Fibroblast of skin of right biceps (primary cell): ENCODE data around the gene WNT7B.
A peak's percentile ranks its signal among the peaks of the same experiment; 100 is the strongest.

Experiments used
- DNase-seq: peaks from one replicate; pipeline ENCODE4 v3.0.0-alpha.2; 2013

Gene WNT7B

DNA sequence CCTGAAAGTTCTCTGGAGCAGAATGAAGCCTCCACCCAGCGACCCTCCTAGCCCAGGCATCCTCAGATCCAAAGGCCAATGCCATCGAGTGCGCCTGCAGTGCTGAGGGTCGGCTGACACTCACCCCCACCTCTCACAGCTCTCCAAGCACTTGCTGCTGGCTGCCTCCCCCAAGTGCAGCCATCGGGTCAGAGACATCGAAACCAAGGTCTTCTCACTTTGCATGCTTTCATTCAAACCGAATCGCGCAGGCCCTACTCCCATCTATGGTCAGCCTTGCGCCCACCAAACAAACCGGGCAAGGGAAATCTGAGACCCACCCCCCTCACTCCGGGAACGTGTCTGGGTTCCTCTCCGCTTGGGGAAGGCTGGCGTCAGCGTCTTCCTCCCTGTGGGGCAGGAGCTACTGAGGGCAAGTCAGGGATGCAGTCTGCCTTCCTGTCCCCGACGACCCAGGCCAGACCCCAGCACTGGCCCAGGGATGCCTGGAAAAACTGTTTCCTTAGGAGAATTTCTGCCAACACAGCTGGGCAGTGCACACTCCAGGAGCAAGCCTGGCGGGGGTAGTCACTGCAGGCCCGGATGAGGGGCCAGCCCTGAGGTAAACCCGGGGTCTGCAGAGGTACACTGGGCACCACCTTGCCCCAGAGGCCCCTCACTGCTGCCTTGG is 7.0 kb downstream of the WNT7B start:
- no peak for DNase-seq

DNA sequence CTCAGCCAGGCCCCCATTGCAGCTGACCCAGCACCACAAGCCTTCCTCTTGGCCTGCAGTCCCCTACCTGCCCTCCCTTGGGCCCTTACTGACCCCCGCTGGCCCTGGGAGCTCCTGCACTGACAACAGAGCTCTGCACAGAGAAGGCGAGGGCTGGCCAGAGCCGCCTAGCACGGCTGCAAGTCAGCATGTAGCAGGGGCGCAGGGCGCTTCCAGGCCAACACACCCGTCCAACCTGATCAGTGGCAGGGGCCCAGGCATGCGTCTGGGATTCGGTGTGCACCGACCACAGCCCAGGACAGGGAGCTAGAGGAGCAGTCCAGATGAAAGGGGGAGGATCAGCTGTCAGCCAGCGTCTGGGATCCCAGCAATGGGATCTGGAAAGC is 7.6 kb downstream of the WNT7B start:
- no peak for DNase-seq

DNA sequence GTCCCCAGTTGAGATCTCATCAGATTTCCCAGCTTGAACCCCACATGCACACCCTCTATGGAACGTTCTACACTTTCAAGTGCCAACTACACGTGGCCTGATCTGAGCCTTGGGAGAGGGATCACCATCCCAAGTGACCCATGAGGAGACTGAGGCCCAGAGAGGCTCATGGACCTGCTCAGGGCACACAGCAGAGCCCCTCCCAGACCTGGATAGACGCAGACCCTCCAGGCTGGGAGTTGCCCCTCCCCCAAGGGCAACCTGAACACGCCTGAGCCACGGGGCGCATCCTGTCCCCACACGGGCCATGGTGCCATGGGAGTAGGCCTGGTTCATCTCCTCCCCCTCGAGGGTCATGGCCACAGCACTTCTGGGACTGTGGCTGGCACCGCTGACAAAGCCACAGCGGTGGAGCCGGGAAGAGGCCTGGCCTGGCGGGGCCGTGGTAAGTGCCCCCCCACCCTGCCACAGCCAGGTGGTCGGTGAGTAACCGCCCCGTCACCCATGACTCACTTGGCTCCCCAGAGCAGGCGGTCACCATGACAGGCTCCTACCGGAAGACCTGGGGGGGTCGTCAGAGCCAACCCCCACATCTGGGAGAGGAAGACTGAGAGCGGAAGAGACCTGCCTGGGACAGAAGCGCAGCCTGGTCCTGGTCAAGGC is 8.1 kb downstream of the WNT7B start:
- peak; percentile 90 for DNase-seq

DNA sequence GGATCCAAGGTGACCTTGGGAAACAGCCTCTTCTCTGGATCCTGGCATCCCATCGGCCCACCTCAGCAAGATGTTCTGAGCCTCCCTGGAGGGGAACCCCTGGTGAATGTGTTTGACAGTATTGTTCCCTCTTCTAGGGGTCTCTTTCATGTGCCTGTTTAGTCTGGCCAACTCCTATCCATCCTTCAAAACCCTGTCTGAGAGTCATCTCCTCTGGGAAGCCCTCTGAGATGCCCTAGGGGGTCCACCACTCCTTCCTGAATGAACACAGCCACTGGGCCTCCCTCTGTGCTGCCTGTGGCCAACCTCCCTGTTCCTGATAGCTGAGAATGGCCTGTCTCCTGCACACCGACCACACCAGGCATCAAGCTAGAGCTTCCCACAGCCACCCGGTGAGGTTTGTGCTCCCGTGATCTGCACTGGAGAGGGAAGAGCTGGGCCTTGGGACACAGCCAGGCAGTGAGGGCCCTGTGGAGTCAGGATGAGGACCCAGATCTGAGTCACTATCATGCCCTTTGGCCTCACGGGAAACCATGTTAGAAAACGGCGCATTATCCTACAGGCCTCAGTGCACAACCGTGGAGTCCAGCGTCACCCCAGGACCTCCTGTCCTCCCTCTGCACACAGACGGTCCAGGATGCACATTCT is 8.8 kb downstream of the WNT7B start:
- peak; percentile 46 for DNase-seq

DNA sequence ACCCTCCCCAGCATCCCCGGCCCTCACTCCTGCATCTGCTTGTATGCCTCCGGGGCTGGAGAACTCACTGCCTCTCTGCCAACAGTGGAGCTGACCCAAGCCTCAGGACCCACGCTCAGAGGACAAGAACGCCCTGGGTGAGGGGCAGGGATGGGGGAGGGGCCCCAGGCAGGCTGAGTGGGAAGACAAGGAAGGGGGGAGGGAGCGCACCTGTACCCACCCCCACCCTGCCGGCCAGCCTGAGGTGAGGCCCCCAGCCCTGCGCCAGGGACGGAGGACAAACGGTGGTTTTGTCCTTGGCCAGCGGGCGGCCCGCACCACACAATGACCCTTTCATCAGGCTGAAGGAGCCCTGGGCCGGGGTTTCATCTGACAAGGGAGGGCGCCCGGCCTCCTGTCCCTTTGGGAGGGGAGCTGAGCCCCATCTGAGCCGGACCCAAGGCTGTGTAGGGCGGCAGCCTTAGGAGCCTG is 10.0 kb downstream of the WNT7B start:
- no peak for DNase-seq

DNA sequence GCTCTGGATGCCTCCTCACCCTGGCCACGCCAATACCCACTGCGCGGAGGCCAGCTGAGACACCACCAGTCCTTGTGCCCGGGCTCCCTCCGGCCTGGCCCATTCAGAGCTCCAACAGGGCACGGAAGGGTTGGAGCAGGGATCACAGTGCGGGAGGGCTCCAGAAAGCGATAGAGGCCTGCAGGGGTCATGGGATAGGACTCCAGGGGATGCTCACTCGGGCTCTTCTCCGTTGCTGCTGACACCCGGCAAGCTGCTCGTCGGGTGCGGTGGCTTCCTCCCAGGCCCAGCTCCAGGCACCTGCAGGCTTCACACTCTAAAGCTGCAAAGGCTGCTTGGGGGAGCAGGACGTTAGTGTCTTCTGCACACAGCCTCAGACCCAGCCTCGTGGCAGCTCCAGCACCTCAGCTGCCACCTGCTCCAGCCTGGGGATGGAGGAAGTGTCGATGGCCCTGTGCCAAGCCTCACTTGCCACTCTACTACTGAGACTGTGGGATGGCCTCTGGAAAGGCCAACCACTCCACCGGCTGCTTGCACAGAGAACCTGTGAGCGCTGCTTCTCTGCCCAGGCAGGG is 10.6 kb downstream of the WNT7B start:
- no peak for DNase-seq

DNA sequence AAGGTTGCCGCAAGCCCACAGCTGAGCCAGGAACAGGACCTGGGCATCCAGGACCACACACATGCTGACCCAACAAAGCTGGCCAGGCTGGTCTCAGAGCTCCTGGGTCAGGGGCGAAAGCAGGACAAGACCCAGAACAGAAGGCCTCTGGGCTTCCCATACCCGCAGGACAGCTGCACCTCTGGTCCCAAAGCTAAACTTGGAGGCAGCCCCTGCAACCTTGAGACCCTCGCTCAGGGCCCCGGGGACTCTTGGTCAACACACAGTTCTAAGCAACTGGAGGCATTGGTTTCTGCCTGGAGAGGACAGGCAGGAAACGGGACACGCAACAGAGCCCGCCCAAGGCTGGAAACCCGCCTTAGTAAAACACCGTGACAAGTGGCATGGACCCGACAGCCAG is 11.4 kb downstream of the WNT7B start:
- no peak for DNase-seq

DNA sequence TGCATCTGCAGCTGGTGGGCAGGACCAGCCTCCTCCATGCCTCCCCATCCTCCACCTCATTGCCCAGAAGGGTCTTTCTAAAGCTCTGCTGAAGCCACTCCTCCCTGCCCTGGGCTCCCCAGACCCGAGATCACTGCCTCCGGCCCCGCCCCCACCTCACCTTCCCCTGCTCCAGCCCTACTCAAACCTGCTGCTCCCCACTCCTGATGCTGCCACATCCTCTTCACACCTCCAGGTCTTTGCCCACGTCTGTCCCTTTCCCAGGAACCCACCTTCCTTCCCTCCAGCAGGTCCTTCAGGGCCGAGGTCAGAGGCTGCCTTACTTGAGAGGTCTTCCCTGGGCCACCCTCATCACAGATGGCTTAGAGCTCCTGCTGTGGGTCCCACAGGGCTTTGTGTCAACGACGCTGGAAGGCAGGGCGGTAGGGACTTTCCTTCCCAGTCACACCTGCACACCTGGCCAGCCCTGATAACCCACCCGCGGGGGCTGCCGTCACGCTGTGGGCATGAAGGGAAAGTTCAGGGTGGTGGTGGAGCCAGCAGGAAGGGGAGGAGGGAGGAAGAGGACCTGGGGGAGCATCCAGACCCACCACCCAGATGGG is 11.9 kb downstream of the WNT7B start:
- no peak for DNase-seq

DNA sequence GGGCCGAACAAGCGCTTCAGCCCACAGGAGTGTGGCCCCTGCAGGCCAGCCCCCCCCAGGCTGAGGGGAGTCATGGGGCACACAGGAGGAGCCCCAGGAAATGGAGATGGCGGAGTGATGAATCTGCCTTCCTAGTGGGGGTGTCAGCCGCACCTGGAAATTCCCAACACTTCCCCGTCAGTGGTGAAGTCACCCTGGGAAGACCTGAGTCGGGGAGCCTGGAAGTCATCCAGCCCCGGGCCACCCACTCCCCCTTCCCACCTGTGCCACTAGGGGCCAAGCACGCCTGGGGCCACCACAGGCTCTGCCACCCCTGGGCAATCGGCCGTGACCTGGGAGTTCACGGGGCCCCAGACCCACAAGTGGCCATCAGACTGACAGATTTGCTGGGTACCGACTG is 12.6 kb downstream of the WNT7B start:
- no peak for DNase-seq

DNA sequence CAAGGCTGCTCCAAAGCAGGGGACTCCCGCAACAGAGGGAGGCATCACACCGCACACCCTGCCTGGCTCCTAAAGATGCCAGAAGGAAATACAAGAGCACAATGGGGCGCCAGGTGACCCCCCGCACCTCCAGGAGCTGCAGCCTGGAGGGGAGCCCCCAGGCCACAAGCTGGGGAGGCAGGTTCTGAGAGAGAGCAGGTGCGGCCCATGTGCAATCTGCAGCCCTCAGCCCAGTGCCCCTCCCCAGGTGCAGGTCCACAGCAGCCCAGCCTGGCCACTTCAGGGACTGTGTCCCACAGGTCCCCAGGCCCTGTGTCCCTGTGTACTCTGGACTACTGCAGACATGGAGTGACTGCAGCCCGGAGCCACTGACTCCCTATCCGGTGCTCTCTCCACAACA is 13.1 kb downstream of the WNT7B start:
- no peak for DNase-seq

DNA sequence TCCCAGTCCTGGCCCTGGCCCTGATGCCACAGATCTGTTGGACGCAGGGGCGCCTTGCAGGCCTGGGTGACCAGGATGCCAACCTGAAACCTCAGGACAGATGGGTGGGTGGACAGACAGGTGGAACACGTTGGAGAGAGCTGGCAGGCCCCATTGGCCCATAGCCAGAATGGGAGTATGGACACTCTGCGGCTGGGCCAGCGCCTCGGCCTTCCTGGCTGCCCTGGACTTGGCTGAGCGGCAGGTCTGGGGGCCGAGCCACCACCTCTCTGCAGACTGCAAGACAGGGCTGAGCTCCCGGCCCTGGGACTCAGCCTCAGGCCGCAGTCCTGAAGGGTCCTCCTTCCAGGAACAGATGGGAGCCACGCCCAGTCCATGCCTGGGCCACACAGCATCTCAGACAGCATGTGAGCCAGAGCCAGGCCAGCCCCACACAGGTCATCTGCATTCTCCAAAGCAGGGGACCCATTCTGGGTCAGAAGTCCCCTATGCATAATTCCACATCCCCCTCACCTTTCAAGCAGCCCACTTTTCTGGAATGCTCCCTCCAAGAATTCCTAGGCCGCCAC is 14.1 kb downstream of the WNT7B start:
- DNase-seq = no peak

DNA sequence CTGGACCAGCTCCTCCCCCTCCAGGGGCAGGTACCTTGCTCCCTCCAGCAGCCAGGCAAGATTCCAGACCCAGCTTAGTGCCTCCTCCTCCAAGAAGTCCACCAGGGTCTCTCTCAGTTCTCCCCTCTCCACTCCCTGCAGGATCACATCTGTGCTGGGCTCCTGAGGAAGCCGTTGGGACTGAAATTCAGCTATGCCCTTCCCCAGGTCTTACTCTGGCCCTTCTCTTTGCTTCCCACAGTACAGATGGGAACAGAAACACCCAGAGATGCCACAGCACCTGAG is 14.6 kb downstream of the WNT7B start:
- no peak for DNase-seq

DNA sequence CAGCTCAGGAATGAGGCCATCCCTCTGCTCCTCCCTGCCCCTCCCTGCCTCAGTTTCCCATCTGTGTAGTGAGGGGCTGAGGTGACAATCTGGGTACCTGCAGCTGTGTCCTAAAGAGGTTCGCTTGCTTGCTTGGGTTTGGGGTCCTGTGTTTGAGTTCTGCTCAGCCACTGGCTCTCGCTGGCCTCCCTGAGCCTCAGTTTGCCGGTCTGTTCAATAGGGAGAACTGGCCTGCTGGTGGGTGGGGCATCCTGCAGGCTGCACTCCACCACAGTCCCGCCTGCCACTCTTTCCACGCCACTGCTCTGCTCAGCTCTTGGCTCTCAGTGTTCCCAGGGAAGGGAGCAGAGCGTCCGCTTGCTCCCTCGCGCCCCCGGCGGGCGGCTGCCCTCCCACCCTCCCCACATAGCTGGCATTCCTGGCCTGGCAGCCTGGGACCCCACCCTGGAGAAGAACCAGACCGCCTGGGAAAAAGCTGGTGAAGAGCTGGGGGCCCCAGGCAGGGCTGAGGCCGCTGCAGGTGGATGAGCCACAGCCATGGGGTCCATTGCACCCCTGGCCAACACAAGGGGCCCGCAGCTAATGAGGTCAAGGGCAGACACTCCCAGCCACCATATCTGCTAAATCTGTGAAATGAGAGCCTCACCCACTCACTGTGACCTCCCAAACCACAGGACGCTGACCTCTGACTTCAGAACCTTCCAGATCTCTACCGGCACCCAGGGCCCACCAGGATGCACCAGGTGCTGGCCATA is 15.1 kb downstream of the WNT7B start:
- DNase-seq = no peak

DNA sequence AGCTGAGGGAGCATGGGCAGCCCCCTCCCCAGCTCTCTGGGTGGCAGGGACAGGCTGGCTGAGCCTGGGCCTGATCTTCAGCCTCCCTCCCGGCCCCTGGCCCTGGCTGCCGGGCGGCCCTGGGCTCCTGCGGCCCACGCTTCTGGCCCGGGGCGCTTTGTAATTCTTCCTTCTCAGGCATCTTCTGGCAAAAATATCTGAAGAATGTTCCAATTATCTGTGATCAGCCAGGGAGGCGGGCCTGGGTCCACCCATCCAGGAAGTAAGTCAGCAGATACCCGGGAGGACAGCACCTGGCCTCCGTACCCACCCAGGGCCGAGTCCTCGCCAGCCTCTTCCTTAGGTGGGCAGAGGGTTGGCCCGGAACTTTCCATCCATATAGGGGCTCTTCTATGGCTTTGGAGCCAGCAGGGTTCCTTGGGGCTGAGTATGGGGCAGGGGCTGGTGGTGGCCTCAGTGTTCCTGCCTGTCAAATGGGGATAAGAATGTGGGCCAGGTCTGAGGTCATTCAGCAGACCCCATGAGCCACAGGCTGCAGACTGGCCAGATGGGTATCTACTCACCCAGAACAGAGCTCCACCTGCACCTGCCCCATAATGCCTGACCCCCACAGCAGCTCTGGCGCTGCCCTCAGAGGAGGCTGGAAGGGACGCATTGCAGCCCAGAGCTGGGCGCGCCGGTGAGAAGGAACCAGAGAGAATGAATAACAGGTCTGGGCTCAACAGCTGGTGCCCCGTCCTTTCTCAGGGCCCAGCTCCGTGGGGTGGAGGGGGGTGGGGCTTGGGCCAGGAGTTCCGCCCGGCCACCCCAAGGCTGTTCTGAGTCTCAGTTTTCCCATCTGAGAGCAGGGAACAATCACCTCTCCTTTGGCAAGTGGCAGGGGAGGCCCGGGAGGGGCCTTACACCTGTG is 16.2 kb downstream of the WNT7B start:
- peak; percentile 22 for DNase-seq

DNA sequence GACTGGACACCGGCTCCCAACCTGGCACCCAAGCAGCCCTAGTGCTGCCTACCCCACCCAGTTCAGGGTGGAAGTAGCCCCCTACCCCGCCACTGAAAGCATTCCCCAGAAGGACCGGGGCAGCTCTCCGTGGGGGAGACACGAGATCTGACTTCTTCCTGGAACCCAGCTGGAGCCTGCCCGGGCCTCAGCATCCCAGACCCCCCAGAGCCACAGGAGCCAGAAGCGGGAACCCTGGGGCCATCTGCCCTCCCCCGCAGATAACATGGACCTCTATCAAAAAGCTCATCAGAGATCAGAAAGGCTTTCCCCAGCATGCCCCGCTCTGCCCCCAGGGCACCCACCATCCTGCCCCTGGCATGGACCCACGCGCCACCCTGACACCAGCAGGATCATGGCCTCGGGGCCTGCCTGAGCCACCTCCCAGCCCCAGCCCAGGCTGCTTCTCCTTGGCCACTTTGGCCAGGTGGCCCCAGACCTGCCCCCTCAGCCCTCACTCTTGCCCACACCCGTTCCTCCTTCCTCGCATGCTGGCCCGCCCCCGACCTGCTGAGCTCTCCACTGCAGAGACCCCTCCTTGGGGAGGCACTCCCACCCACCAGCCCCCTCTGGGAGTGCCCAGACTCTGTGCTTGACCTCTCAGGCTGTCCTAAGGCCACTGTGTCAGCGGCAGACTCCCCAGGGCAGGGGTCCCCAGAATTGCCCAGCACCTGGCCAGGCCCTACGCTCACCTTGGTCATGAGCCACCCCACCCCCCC is 17.1 kb downstream of the WNT7B start:
- DNase-seq = no peak

DNA sequence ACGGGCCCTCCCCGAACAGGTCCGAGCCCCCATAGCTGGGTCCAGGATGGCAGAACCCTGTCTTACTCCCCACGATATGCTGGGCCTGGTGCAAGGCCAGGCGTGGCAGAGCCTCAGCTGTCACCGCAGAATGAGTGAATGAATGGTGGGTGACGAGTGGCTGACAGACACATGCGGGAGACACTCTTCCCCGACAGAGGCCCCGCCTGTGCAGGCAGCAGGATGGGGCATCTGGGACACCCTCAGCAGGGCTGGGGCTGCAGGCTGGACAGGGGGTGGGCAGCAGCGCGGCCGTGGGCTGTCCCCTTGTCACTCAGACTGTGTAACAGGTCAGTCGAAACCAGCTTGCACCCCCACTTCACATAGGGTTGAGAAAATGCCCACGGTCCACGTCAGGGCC is 18.0 kb downstream of the WNT7B start:
- no peak for DNase-seq

DNA sequence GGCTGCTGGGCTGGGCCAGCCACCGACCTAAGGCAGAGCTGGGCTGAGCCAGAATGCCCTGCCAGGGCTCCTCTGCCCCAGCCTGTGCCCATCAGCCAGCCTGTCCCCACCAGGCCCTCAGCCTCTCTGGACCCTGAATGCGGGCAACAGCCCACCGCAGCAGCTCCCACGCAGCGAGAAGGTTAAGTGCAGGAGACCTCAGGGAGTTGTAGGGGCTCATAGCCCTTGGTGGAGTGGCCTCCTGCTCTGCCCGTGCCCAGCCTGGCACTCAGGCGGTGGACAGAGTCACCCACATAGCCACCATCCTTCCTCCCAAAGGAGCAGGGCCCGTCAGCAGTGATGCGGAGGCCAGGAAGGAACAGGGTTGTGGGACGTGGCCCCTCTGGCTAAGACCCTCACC is 19.1 kb downstream of the WNT7B start:
- no peak for DNase-seq

DNA sequence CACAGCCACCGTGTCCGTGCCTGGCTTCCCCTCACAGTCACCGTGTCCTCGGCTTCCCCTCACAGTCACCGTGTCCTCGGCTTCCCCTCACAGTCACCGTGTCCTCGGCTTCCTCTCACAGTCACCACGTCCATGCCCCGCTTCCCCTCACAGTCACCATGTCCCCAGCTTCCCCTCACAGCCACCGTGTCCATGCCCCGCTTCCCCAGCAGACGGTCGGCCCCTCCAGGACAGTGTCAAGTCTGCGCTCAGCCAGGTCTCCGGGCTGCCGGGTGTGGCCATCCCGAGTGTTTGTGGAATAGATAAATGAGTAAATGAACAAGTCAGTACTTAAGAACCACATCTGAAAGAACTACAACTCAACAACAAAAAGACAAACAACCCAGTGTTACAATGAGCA is 23.8 kb downstream of the WNT7B start:
- no peak for DNase-seq

DNA sequence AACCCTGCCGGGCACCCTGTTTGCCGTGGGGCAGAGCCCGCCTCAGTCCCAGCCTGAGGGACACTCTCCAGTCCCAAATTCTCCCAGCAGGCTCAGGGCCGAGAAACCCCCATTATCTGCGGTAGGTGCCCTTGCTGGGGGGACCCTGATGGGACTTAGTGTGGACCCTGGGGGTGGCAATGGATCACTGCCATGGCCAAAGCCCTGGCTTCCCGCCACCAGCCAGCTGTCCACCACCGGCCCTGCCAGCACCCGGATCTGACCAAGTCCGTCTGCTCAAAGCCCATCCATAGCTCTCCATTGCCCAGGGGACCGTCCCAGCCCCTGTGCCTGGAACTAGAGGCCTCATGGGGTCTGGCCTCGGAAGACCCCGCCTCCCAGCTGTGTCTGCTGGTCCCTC is 24.4 kb downstream of the WNT7B start:
- no peak for DNase-seq

DNA sequence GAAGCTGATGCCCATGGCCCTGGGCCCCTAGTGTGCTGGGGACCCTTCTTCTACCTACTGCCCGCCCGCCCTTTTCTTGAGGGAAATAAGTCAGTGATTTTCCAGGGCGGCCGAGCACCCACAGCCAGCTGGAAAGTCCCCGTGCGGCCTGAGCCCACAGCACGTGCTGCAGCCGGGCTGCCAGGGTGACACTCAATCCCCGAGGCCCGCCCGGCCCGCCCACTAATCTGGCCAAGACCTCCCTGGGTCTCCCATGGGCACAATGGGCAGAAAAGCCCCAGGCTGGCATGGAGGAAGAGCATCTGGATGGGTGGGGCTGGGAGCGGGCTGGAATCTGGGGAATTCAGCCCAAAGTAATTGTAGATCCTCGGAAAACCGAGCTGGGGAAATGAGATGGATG is 24.8 kb downstream of the WNT7B start:
- DNase-seq = no peak

DNA sequence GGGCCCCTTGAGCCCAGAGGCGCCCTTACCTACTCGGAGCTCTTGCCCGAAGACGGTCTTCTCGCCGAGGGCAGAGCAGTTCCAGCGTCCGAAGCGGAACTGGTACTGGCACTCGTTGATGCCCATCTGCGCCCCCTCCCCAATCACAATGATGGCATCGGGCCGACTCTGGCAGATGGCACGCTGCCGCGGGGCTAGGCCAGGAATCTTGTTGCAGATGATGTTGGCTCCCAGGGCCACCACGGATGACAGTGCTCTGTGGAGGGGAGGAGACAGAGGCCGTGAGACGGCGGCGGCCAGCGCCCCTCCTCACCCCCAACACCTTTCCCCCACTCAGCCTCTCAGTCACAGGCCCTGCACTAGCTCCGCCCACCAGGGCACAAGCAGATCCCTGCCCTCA is 27.1 kb downstream of the WNT7B start:
- DNase-seq = no peak
